ENCODE results near the gene CENPF.
"Not testable (repeated sequence)": the region's sequence is repeated elsewhere in the genome, so short reads cannot be mapped to it uniquely, and the experiment has no call there.

CENPF gene, protein sequence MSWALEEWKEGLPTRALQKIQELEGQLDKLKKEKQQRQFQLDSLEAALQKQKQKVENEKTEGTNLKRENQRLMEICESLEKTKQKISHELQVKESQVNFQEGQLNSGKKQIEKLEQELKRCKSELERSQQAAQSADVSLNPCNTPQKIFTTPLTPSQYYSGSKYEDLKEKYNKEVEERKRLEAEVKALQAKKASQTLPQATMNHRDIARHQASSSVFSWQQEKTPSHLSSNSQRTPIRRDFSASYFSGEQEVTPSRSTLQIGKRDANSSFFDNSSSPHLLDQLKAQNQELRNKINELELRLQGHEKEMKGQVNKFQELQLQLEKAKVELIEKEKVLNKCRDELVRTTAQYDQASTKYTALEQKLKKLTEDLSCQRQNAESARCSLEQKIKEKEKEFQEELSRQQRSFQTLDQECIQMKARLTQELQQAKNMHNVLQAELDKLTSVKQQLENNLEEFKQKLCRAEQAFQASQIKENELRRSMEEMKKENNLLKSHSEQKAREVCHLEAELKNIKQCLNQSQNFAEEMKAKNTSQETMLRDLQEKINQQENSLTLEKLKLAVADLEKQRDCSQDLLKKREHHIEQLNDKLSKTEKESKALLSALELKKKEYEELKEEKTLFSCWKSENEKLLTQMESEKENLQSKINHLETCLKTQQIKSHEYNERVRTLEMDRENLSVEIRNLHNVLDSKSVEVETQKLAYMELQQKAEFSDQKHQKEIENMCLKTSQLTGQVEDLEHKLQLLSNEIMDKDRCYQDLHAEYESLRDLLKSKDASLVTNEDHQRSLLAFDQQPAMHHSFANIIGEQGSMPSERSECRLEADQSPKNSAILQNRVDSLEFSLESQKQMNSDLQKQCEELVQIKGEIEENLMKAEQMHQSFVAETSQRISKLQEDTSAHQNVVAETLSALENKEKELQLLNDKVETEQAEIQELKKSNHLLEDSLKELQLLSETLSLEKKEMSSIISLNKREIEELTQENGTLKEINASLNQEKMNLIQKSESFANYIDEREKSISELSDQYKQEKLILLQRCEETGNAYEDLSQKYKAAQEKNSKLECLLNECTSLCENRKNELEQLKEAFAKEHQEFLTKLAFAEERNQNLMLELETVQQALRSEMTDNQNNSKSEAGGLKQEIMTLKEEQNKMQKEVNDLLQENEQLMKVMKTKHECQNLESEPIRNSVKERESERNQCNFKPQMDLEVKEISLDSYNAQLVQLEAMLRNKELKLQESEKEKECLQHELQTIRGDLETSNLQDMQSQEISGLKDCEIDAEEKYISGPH (N-terminal part only)

DNA sequence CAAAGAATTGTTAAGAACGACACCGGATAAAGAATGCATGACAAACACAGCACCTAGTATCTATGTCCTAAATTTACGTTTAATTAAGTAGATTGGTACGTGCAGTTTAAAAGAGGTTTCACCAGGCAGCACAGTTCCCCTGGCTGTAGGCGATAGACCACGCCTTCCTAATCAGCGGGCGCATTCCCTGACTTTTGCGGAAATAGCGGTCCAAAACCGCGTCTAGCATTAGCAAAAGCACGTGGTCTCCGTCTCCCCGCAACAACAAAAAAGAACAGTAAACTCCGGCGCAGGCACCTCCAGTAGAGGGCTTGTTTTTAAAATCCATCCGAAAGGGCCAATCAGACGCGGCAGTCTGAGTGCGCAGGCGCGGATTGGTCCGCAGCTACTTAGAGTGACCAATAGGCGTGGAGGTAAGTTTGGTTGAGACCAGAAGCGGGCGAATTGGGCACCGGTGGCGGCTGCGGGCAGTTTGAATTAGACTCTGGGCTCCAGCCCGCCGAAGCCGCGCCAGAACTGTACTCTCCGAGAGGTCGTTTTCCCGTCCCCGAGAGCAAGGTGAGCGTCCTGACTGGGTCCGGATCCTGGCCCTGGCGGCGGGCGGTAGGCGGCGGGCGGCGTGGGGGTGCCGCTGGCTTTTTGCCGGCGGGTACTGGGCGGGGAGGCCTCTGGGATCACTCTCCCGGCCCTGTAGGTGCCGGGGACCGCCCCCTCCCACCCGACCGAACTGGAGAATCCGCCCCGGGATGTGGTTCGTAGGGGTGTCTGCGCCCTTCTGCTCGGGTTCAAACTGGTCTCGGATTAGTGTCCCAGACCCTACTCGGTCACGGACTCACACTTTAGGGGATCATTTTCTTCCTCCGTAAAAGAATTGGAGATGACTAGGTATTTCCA is at the start of gene CENPF:
TSS of gene CENPF (plus strand) at position 432 of the 894 bp plus-strand sequence. CDS start 10,560 bp downstream, outside the sequence.
- peak; percentile 52 to 95 (median 89) for DNase-seq

DNA sequence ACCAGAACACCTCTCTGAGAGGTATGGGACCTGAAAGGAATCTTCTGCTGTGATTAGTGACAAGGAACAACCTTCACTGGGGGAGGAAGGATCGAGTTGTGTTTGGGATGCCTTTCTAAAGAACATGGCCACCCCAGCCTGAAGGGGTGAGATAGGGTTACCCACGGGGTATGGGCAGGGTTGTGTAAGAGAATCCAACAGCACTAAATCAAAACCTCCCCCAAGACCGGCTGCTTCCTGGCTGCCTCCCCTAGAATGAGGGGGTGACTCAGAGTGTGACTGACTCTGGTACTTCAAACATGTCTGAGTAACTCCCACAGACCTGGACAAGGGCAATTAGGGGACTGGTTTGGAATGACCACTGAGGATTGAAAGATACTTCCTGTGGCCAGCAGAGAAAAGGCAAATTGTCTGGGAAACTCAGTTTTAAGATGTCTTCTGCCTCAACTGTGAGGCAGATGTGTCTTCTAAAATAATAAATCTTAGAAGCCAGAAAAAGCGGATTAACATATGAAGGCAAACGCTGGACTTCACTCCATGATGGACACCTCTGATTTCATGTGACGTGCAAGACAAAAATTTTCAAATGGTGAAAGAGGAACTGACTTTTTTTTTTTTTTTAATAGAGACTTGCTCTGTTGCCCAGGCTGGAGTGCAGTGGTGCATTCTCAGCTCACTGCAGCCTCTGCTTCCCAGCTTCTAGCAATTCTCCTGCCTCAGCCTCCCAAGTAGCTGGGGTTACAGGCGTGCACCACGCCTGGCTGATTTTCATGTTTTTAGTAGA is 44.9 kb upstream of the CENPF start:
- no peak for DNase-seq

DNA sequence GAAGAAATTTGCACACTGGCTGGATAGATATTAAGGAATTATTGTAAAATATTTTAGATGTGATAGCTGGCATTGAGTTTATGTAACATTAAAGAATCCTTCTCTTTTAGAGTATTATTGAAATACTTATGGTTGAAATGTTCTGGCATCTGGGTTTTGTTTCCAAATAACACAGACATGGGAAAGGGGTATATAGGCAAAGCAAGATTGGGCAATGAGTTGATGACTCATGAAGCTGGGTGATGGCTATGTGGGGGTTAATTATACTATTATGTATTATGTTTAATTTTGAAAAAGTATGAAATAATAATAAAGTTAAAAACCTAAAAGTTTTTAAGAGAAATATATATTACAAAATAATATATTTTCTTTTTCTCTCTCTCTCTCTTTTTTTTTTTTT is 39.1 kb upstream of the CENPF start:
- DNase-seq, result no peak

DNA sequence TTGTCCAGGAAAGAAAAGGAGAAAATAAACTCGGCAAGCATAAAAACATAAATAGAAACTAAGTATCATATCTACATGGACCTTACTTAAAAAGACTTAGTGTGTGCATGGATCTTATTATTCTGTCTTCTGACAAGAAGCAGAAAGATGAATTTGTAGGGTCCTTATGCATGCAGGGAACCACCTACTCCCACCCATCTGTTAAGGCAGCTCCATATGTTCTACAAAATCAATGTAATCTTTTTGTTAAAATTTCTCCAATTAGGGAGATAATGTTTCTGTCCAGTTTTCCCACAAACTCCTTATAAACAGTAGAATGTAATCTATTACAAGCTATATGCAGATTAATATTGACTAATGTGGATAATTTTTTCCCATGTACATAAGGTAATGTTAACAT is 37.7 kb upstream of the CENPF start:
- no peak for DNase-seq

DNA sequence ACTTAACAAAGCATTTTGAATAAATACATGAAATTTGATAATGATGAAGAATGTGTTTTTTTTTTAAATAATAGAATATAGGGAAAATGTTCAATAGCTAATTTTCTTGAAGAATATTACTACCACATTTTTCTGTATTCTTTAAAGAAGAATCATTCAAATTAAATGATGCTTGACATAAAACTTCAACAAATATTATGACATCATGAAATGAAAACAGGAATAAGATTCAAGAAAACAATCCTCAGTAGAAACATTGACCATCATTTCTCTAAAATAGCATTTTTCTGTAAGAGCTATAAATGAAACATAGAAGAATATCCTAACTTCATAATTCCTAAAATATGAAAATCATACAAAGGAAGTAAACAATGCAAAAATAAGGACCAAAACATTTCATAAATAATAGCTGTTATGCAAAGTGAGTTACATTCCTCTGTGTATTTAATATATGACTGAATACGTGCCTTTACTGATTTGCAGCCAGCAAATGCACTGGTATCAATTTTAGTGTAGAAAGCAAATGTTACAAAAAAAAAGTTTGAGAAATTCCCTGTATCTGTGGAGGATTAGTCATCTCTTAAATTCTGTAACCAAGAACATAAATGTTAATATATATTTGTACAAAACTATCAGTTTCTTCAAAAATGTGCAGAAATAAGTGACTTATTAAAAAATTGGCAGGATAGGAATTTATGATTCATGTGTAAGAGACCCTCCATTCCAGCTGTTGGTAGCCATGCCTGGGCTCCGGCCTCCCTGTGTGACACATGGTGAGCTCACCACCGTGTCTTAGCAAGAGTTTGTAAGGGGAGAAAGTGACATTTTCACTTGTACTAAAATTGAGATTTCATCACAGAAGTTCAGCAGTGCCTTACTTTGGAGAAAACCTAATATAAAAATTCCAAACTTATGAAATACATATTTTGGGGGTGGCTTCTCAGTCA is 36.6 kb upstream of the CENPF start:
- no peak for DNase-seq

DNA sequence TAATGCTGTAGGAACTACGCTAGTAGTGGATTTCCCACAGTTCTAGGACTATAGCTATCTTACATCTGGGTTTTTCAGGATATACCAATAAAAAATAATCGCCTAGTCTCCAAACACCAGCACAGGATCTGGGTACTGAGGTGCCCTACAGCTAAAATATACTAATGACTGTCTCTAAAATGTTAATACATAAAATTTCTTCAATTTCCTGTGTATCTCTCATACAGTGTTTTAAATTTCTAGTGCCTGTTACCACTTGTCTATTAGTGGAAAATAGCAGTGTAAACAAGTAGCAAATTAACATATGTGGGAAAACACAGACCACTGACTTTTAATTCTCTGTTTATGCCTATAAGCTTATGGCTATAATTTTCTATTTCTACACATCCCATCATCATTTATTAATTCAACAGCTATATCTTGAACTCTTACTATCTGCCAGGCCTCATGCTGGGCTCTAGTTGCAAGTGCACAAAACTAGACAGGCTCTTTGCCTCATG is 35.5 kb upstream of the CENPF start:
- DNase-seq, result no peak

DNA sequence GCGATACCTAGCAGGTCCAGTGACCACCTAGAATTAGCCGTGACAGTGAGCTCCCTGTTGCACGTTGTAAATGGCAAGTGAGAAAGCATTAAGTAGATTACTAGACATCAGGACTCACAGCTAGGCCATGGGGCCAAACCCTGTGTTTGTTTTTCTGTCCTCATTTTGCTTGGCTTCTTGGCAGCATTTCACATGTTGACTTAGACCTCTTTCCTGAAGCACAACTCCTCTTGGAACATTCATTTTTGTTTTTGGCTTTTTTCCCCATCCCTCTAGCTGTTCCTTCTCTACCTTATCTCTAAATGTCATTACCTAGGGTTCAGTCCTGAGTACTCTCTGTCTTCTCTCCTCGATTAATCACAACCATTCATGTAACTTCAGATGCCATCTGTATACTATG is 34.7 kb upstream of the CENPF start:
- DNase-seq, result peak in 1 of 14 donors; percentile 4

DNA sequence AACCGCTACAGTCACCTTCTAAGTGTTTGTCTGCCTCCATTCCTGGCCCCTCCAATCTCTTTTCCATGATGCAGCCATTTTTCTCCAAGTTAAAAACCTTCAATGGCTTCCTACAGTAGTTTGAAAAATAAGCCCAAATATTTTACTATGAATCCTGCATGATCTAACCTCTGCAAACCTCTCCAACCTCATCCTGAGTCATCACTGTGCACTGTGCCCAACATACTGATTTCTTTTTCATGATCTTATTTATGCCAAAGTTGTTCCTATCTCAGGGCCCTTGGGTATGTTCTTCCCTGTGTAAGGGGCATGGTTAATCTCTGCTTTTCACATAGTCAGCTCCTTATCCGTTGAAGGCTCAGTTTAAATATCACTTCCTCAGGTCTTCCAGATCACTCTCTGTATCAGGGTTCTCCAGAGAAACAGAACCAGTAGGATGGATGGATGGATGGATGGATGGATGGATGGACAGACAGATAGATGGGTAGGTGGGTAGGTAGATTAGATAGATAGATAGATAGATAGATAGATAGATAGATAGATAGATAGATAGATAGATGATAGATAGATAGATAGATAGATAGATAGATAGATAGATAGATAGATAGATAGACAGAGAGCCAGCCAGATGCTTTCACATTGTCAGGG is 33.5 kb upstream of the CENPF start:
- DNase-seq, result no peak

DNA sequence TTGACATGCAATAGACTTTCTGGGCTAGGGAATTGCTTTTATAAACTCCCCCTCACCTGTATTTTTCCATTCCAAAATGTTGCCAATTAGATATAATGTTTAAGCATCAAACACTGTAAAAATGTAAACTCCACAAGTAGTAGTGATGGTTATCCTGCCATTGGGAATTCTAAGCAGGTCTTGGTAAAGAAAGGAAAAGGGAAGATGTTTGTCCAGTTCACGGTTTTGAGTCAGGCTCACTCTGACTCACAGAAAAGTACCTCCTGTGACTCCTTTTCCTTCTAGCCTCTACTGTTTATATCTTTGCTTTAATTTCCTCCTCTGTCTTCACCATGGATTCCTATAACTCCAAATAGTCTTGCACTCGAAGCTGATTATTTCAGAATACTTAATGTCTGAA is 32.6 kb upstream of the CENPF start:
- DNase-seq, result no peak

DNA sequence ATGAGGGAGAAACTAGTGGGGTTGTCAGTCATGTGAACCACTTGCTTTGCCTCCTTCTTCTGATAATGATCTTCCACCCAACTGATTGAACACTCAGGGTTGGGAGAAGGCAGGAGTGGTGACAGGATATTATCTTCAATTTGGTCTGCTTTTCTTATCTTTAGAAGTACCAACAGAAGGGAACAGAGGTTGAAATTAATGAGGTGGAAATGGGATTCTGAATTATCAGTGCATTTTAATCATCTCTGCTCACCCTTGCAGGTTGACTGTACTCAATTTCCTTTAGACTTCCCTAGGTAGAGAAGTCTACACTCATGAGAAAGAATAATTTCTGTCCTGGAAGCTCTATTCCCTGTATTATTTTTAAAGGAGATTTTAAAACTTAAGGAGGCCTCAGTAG is 31.7 kb upstream of the CENPF start:
- DNase-seq, result no peak

DNA sequence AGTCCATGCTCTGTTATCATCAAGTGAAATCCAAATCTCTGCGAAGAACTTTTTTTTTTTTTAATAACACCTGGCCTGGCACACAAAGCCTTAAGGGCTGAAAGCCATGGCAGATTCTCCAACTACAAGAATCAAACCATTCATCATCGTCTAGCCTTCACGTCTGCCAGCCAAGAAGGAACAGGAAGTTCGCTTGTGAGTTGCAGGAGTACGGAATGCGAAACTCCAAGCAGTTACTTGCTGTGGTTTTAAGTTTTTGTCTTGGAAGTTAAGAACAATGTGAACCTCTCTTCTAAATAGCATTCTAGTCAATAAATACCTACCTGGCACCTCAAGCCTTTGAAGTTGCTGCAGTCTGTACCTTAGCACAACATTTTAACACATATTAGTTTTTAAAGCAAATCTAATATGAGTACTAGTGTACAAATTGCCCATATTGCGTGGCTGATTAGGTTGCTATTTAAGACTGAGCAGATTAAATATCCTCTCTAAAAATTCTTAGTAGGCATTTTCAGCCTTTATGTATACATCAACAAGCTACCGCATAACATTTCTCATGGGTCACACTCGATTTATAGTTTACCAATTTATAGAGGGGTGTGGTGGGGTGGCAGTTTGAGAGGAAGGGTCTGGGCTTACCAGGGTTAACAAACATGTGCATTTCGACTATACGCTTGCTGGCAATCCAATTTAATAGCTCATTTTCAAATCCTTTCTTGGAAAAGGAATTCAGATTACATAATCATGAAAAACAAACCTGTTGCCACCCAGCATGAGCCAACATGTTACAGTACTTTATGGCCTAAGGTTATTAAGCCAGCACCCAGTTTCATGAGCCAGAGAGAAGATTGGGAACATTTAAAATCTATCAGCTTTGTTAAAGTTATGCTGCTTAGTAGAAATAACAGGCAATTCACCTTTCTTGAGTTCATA is 29.3 kb upstream of the CENPF start:
- DNase-seq, result no peak

DNA sequence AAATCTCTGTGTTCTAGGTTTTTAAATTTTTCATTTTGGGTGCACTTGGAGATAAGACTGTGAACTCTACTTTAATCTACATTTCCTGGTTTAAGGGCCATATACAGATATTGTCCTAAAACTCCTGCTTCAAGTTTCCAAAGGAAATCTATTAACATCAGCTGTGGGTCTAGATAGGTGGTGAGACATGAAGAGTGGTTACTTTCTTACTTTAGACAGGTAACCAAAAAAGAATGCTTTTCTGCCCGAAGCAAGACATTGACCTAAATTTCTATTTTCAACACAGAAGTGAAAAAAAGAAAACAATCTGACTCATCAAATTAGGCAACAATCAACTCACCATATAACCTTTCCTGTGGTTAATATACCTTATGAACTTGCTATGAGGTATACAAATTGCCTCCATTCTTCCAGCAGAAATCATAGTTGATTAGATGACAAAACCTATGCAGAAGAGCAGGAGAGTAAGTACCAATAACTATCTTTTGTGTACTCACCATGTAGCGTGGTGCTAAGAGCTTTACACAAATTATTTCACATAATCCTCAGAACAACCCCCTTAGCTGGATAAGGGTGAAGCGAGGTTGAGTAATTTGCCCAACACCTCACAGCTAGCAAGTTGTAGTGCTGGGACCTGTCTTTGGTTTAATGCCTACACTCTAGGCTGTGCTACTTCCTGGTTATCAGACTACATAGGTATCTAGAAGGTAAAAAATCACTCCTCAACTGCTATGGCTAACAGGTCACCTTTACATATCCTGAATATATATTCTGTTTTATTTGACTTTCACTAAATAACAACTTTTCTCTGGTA is 28.2 kb upstream of the CENPF start:
- DNase-seq, result no peak

DNA sequence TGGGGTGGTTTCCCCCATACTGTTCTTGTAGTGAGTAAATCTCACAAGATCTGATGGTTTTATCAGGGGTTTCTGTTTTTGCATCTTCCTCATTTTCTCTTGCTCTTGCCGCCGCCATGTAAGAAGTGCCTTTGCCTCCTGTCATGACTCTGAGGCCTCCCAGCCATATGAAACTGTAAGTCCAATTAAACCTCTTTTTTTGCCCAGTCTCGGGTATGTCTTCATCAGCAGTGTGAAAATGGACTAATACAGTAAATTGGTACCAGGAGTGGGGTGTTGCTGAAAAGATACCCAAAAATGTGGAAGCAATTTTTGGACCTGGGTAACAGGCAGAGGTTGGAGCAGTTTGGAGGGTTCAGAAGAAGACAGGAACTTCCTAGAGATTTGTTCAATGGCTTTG is 26.9 kb upstream of the CENPF start:
- DNase-seq, result not testable (repeated sequence)

DNA sequence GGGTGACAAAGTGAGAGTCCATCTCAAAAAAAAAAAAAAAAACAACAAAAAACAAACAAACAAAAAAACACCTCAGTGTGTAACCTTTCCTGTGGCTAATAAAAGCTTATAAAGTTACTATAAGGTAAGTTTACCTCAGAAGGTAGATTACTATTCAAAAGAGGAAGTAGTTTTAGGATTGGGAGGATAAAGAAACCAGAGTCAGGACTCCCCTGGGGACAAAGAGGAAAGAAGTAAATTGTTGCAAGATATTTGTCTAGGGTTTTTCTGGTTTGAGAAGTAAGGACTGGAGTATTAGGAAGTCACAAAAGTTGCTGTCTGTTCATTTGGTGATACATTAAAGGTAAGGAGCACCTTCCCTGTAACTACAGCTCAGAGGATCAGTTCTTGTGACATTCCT is 23.8 kb upstream of the CENPF start:
- DNase-seq, result no peak

DNA sequence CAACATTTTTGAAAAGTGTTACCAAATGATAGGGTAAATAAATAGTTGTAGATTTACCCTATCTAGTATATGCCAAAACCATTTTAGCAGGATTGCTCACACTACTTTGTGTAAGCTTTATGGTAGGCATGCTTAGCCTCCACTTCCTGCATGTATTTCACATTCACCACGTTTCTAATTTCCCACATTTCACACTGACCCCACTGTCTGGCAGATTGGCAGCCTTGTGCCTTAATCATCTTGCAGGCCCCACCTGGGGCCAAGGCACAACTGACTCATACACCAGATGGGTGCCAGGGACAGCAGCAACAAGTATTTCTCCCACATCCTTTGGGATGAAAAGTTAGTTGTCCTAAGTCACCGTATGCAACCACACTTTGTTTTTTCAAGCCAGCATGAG is 21.2 kb upstream of the CENPF start:
- no peak for DNase-seq

DNA sequence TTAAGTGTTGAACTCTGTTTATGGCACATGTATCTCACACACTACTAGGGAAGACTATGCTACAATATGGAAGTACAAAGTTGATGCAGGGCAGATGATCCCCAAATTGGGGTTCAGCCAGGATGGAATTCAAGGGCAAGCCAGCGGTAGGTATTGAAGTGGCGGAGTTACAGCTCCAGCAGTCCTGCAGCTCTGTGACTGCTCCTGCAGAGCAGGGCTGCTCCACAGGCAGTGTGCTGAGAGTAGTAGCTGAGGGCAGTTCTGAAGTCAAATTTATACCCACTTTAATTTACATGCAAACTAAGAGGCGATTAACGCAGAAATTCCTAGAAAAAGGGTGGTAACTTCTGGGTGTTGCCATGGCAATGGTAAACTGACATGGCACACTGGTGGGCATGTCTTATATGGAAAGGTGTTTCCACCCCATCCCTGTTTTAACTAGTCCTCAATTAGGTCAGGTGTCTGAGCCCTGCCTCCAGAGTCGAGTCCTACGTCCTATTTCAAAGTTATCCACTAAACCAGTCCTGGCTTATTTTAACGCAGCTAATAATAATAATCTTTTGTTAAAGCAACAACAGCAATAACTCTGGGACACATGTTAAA is 20.6 kb upstream of the CENPF start:
- DNase-seq, result no peak
